Esophagus squamous epithelium (tissue), 5 donors: ENCODE data around the gene CFAP97D2. TPM values are rescaled to one million over a fixed set of nuclear protein-coding genes. Genes with fewer than 3 reads are reported as not detected.
A peak's percentile ranks its signal among the peaks of the same experiment; 100 is the strongest.

Experiments
- DNase-seq: peaks from one replicate; lab custom pipeline; 2025; lab: John Stamatoyannopoulos, UW
- H3K27ac ChIP-seq, 4 donors: fragments of 200-600 bp; sonication (generic); one replicate each; pipeline ENCODE4 v1.5.1; 2016 to 2019; ENCODE audit warnings: mild to moderate bottlenecking in 1 of 4
- H3K27me3 ChIP-seq, 4 donors: fragments of 200-600 bp; sonication (generic); 1 replicate in 3 of 4; 2 replicates in 1 of 4; pipeline versions ENCODE4 v1.5.1 to v1.6.0; 2017 to 2021; ENCODE audit warnings: antibody characterized with exemption in 1 of 4
- H3K36me3 ChIP-seq, 3 donors: fragments of 200-600 bp; sonication (generic); one replicate each; pipeline ENCODE4 v1.5.1; 2016 to 2019
- H3K4me1 ChIP-seq, 3 donors: fragments of 200-600 bp; sonication (generic); one replicate each; pipeline ENCODE4 v1.5.1; 2017 to 2019
- H3K4me3 ChIP-seq, 4 donors: fragments of 200-600 bp; sonication (generic); 1 replicate in 3 of 4; 2 replicates in 1 of 4; pipeline ENCODE4 v1.5.1; 2016 to 2019; ENCODE audit warnings: mild to moderate bottlenecking in 2 of 4, moderate library complexity in 1 of 4
- H3K9me3 ChIP-seq, 3 donors: fragments of 200-600 bp; sonication (generic); one replicate each; pipeline ENCODE4 v1.5.1; 2016 to 2019
- POLR2A ChIP-seq, 4 donors: fragments of 450-650 bp; IDR thresholded peaks; one replicate each; pipeline ENCODE4 v1.6.1; 2017; ENCODE audit warnings: antibody characterized with exemption in 4 of 4, mild to moderate bottlenecking in 4 of 4, moderate library complexity in 3 of 4
- WGBS, 2 donors: methylation state at CpG; one replicate each; pipeline ENCODE4 v1.1.5; 2018; 5-methylcytosine and 5-hydroxymethylcytosine counted together
- intact Hi-C: fragments of 100-400 bp; cut with DNase I; formaldehyde crosslinking; loops from one replicate; pipeline ENCODE4 v1.15.0; 2022
- total RNA-seq, 4 donors: library from RNA; depleted of rRNA; stranded (reverse); fragments of >200 nt; gene quantifications; one replicate each; pipeline ENCODE4 v1.1.0, GENCODE V29; 2016
- TF ChIP-seq, protein P1 (sequence below), 6 experiments: fragments of 450-650 bp in 4 of 6; fragments of 200-600 bp in 2 of 6; sonication (generic) in 2 of 6; IDR thresholded peaks; one replicate each; pipeline ENCODE4 v1.5.1; 2016 to 2019; ENCODE audit warnings: antibody characterized with exemption in 6 of 6, mild to moderate bottlenecking in 4 of 6, moderate library complexity in 4 of 6
- donor health status: DM: yes; HTN: yes; CAD: no.

The CFAP97D2 gene
- total RNA-seq, 4 donors from 2014 or later, result not detected

DNA sequence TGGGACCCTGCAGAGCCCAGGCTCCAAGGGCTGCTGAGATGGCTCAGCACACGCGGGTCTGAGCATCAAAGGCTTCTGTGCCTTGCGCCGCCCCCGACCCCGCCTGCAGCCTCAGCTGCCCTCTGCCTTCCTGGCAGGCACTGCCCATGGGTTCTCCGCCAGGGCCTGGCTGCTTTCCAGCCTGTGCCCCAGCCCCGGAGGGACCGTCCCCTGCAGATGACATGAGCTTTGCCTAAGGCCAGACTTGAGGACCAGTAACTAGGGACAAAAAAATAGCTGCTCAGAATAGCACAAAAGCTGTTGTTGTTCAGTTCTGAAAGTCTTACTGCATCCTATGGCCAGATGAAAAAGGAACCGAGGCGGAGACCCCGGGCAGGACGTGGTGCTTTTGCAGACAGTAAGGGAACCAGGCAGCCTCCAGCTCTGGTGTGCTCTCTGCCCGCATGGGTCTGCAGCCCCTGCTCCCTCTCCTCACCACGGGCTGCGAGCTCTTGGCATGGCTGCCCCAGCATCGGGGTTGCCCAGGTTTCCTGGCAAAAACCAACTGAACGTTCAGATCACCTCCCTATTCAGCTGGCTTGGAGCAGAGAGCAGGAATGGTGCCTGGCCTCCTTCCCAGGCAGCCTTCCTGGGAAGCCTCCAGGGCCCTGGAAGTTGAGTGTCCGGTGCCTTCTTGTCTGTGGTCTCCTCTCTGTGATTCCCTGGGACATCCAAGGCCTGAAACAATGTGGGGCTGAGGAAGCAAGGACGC lies 12.5 kb upstream of the CFAP97D2 start:
- H3K27ac ChIP-seq, result peak overlapping the region in 3 of 4 donors; percentile 50 to 68 (median 54)
- intact Hi-C loops, result no loop called here
- no peak for TF ChIP-seq POLR2A (IDR thresholded peaks at IDR 0.05)
- TF ChIP-seq, protein P1, sequence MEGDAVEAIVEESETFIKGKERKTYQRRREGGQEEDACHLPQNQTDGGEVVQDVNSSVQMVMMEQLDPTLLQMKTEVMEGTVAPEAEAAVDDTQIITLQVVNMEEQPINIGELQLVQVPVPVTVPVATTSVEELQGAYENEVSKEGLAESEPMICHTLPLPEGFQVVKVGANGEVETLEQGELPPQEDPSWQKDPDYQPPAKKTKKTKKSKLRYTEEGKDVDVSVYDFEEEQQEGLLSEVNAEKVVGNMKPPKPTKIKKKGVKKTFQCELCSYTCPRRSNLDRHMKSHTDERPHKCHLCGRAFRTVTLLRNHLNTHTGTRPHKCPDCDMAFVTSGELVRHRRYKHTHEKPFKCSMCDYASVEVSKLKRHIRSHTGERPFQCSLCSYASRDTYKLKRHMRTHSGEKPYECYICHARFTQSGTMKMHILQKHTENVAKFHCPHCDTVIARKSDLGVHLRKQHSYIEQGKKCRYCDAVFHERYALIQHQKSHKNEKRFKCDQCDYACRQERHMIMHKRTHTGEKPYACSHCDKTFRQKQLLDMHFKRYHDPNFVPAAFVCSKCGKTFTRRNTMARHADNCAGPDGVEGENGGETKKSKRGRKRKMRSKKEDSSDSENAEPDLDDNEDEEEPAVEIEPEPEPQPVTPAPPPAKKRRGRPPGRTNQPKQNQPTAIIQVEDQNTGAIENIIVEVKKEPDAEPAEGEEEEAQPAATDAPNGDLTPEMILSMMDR (IDR thresholded peaks at IDR 0.05), result no peak
- H3K36me3 ChIP-seq, result no peaks in the 10 kb centered on the region
- H3K9me3 ChIP-seq, result no peaks in the 10 kb centered on the region
- WGBS, 2 donors, result 31 to 39% methylated on average over 16 to 20 of the region's 20 CpGs
- peaks cover 16 to 34% (median 24%) of the 10 kb centered on the region in 3 donors for H3K4me1 ChIP-seq
- no peak for DNase-seq
- H3K27me3 ChIP-seq, result peaks cover 0 to 53% (median 0%) of the 10 kb centered on the region in 4 donors
- peak overlapping the region in 1 of 4 donors; percentile 1 for H3K4me3 ChIP-seq

DNA sequence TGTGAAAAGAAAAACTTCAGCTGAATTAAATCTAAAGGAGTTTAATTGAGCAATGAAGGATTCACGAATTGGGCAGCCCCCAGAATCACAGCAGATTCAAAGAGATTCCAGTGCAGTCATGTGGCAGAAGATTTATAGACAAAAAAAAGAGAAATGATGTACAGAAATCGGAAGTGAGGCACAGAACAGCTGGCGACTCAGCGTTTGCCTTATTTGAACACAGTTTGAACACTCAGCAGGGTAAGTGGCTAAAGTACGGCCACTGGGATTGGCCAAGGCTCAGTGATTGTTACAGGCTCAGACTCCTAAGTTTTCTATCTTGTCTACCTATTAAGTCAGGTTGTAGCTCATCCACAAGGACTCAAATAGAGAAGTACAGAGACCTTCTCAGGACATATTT lies 11.6 kb upstream of the CFAP97D2 start:
- intact Hi-C loops, result no loop called here
- Histone ChIP-seq H3K4me3 (no peak overlapping the region), H3K27me3 (peaks cover 0 to 44% (median 0%) of the 10 kb centered on the region in 4 donors), H3K27ac (peak overlapping the region in 3 of 4 donors; percentile 50 to 68 (median 54)), H3K4me1 (peaks cover 13 to 26% (median 15%) of the 10 kb centered on the region in 3 donors), H3K36me3 (no peaks in the 10 kb centered on the region), H3K9me3 (peaks cover 0 to 3% (median 0%) of the 10 kb centered on the region in 3 donors)
- no peak for DNase-seq
- WGBS, 2 donors, result 72 to 78% methylated on average over 5 of the region's 5 CpGs
- TF ChIP-seq, protein P1 (IDR thresholded peaks at IDR 0.05), result no peak
- TF ChIP-seq POLR2A (IDR thresholded peaks at IDR 0.05), result no peak

- Histone ChIP-seq H3K27ac (no peak overlapping the region), H3K27me3 (peaks cover 0 to 40% (median 0%) of the 10 kb centered on the region in 4 donors), H3K9me3 (peaks cover 0 to 8% (median 0%) of the 10 kb centered on the region in 3 donors), H3K36me3 (no peaks in the 10 kb centered on the region), H3K4me1 (peaks cover 10 to 21% (median 12%) of the 10 kb centered on the region in 3 donors), H3K4me3 (no peak overlapping the region)
- intact Hi-C loops, result no loop called here
- no peak for DNase-seq
- 90 to 93% methylated on average over 5 of the region's 5 CpGs for WGBS, 2 donors
- TF ChIP-seq POLR2A (IDR thresholded peaks at IDR 0.05), result no peak
- TF ChIP-seq, protein P1 (IDR thresholded peaks at IDR 0.05), result no peak
These were observed 11.2 kb upstream of the CFAP97D2 start for GRCh38 chr13:114167885-114168284.

DNA sequence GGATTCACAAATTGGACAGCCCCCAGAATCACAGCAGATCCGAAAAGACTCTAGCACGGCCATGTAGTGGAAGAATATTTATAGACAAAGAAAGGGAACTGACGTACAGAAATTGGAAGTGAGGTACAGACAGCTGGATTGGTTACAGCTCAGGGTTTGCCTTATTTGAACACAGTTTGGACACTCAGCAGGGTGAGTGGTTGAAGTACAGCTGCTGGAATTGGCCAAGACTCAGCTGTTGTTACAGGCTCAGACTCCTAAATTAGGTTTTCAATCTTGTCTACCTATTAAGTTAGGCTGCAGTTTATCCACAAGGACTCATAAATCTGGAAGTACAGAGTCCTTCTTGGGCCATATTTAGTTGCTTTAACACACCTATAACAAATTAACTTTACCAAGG lies 5.8 kb upstream of the CFAP97D2 start:
- TF ChIP-seq, protein P1 (IDR thresholded peaks at IDR 0.05), result no peak
- TF ChIP-seq POLR2A (IDR thresholded peaks at IDR 0.05), result no peak
- Histone ChIP-seq H3K36me3 (no peaks in the 10 kb centered on the region), H3K27ac (no peak overlapping the region), H3K27me3 (peaks cover 0 to 8% (median 0%) of the 10 kb centered on the region in 4 donors), H3K4me3 (no peak overlapping the region), H3K4me1 (no peaks in the 10 kb centered on the region), H3K9me3 (peaks cover 0 to 16% (median 0%) of the 10 kb centered on the region in 3 donors)
- 61 to 91% methylated on average over 3 of the region's 3 CpGs for WGBS, 2 donors
- no peak for DNase-seq
- intact Hi-C loops, result no loop called here

DNA sequence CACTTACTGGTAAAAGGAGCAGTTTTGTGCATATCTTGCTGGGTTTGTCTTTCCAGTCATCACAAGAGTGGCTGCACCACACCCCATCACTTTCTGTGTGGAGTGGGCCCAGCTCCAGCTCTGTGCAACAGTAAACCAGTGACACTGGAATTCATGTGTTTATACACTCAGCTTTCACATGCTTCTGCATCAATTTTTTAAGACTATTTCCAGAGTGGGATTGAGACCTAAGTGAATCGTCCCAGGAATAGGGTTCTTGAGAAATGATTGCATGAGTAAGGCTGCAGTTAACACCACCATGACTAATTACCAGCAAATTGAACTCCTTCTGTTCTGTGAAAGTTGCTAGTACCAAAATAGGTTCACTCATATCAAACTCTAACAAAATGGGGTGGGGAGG lies 5.3 kb upstream of the CFAP97D2 start:
- Histone ChIP-seq H3K27me3 (peaks cover 0 to 8% (median 0%) of the 10 kb centered on the region in 4 donors), H3K4me1 (no peaks in the 10 kb centered on the region), H3K9me3 (peaks cover 0 to 16% (median 0%) of the 10 kb centered on the region in 3 donors), H3K4me3 (no peak overlapping the region), H3K27ac (no peak overlapping the region), H3K36me3 (no peaks in the 10 kb centered on the region)
- intact Hi-C loops, result no loop called here
- no peak for DNase-seq
- no peak for TF ChIP-seq POLR2A (IDR thresholded peaks at IDR 0.05)
- TF ChIP-seq, protein P1 (IDR thresholded peaks at IDR 0.05), result no peak
- WGBS, 2 donors, result 11 to 41% methylated on average over 1 of the region's 1 CpG
